SK-N-MC (cell line): Measurements from ENCODE around the gene LCOR.

ENCODE experiments used
- EZH2 ChIP-seq: fragments of 200-600 bp; sonication (generic); IDR thresholded peaks from one replicate; pipeline ENCODE4 v1.6.1; 2017; ENCODE audit warnings: antibody characterized with exemption
- POLR2AphosphoS5 ChIP-seq: IDR thresholded peaks from 2 replicates; pipeline ENCODE4 v1.6.1; 2012; ENCODE audit warnings: mild to moderate bottlenecking, low read depth, low read length, borderline replicate concordance

DNA sequence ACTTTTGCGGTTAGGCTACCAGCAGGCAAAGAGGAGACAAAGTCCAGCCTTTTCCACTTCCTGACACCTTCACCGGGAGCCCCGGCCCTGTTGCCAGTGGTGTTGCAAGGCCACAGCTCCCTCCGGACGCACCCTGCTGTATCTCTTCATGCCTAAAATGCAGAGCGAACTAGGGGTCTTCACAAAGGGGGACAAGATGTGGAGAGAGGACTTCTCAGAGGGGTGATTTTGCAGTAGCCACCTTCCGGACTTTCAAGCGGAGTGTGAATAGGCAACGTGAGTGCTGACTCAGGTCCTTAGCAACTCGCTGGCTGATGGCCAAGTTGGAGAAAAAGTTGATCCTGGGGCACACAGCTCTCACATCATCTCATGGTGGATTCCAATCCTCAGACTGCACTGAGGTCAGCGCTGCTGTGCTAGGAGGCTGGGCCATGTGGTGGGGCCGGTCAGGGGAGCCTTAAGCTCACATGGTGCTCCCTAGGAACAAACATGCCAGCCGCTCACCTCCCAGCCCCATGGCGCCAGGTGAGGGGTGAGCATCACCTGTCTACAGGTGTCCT lies 166.3 kb downstream of the LCOR start:
- no peak for TF ChIP-seq EZH2
- no peak for TF ChIP-seq POLR2AphosphoS5
